ENCODE results near the gene MED27. TPM values are rescaled to one million over a fixed set of nuclear protein-coding genes. Genes with fewer than 3 reads are reported as not detected.
A peak's percentile ranks its signal among the peaks of the same experiment; 100 is the strongest.

The MED27 gene
- total and polyA plus RNA-seq, 5 donors from 2014 or later: 28.7 to 58.5 (median 45.9) TPM

DNA sequence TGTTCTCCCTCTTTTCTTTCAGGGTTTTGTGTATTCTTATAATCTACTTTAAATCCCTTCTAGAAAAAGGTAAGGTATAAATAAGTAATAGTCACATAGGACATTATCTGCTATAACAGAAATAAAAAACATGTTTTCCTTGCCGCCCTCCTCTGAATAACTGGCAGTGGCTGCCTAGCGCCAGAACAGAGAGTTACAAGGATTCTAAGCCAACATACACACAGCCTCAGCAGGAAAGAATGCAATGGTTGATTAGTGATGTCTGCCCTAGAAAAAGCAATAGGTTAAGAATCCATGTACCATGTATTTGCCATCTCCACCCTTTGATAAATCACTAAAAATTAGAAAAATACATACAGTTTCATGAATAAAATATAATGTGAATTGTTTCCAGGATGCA, 4.9 kb downstream of the MED27 start:
- Mint-ChIP-seq H3K27me3 (no peaks in the 10 kb centered on the region), H3K4me1 (peaks cover 11 to 79% (median 57%) of the 10 kb centered on the region in 4 donors), H3K27ac (no peak overlapping the region), H3K4me3 (no peak overlapping the region), H3K9me3 (peaks cover 0 to under 1% (median 0%) of the 10 kb centered on the region in 7 donors), H3K36me3 (peaks cover 47% of the 10 kb centered on the region)
- H3K4me1 ChIP-seq (ENCODE audit: control insufficient read depth, insufficient read depth, low read length, poor library complexity, severe bottlenecking): peaks cover 20% of the 10 kb centered on the region
- no peaks in the 10 kb centered on the region for H3K27me3 ChIP-seq (ENCODE audit: control insufficient read depth, insufficient read depth, low read length)
- H3K36me3 ChIP-seq (ENCODE audit: control insufficient read depth, insufficient read depth, low read length): peaks cover 57% of the 10 kb centered on the region
- H3K27ac ChIP-seq (ENCODE audit: insufficient read depth, low read length, poor library complexity, severe bottlenecking): no peak overlapping the region
- no peak overlapping the region for H3K4me3 ChIP-seq (ENCODE audit: low read depth, low read length)
- no peak for DNase-seq
- H3K9me3 ChIP-seq (ENCODE audit: control insufficient read depth in 2 of 2, low read length in 2 of 2): no peaks in the 10 kb centered on the region
- ATAC-seq (ENCODE audit: low read depth in 2 of 2): no peak

DNA sequence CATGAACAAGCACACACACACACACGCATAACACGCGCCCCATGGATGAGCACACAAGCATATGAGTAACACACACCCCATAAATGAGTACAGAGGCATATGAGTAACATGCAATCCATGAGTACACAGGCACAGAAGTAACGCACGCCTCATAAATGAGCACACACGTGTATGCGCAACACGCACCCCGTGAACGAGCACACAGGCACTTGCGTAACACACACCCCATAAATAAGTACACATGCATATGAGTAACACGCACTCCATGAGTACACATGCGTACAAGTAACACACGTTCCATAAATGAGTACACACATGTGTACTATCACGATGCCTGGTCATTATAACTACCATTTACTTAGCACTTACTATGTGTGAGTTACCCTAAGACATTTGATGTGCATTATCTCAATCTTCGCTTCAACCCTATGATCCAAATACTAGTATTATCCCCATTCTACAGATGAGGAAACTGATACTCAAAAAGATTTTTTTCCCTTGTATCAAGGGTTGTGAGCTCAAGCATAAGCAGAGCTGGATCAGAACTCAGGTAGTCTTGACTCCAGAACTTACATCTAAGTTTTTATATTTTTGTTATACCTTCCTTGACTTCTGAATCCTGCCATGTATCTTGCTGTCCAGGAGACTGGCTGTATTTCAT, 7.7 kb downstream of the MED27 start:
- H3K27me3 ChIP-seq (ENCODE audit: control insufficient read depth, insufficient read depth, low read length): no peaks in the 10 kb centered on the region
- H3K4me1 ChIP-seq (ENCODE audit: control insufficient read depth, insufficient read depth, low read length, poor library complexity, severe bottlenecking): no peaks in the 10 kb centered on the region
- peaks cover 0 to 61% (median 40%) of the 10 kb centered on the region in 4 donors for H3K4me1 Mint-ChIP-seq
- no peaks in the 10 kb centered on the region for H3K9me3 Mint-ChIP-seq
- H3K27ac ChIP-seq (ENCODE audit: insufficient read depth, low read length, poor library complexity, severe bottlenecking): no peak overlapping the region
- no peak overlapping the region for H3K4me3 ChIP-seq (ENCODE audit: low read depth, low read length)
- DNase-seq: no peak
- H3K36me3 Mint-ChIP-seq: peaks cover 63% of the 10 kb centered on the region
- H3K27me3 Mint-ChIP-seq: no peaks in the 10 kb centered on the region
- no peak overlapping the region for H3K4me3 Mint-ChIP-seq
- no peak overlapping the region for H3K27ac Mint-ChIP-seq
- no peak for ATAC-seq (ENCODE audit: low read depth in 2 of 2)
- peaks cover 68% of the 10 kb centered on the region for H3K36me3 ChIP-seq (ENCODE audit: control insufficient read depth, insufficient read depth, low read length)
- no peaks in the 10 kb centered on the region for H3K9me3 ChIP-seq (ENCODE audit: control insufficient read depth in 2 of 2, low read length in 2 of 2)

DNA sequence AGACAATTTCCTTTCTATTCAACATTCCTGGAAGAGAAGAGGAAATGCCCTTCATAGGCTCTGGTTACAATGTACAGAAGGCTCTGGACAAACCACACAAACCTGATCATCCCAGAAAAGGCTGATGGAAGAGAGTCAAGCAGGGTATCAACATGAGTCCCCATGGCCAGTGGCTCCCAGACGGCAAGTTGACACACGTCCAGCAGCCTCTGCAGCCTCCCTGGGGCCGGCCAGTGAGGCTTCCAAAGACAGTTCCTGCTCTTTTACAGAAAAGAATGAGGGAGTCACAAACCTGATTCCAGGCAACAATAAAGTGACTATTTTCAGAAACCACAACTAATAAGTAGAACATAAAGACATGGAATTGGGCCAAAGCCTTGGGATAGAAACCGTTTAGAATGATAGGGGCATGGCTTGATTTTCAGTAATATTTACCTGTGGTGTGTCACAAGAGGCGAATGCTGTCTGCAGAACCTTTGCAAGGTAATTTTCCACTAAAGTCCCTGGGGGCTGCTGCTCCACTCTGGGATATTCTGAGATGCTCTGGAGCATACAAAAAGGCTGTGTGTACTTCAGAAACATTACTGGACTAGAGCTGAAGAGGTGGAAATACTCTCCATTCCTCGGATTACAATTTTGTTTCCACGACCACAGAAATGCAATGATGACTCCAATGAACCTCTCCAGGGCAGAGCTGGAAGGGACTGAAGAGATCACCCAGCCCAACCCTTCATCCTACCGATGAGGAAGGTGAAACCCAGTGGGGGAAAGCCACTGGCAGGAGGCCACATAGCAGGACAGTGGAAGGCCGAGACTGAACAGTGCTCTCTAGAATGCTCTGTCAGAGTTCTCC, 10.4 kb downstream of the MED27 start:
- Mint-ChIP-seq H3K27me3 (no peaks in the 10 kb centered on the region), H3K4me3 (peak overlapping the region in 1 of 4 donors; percentile 47), H3K4me1 (peaks cover 0 to 39% (median 23%) of the 10 kb centered on the region in 4 donors), H3K27ac (no peak overlapping the region), H3K9me3 (no peaks in the 10 kb centered on the region), H3K36me3 (peaks cover 44% of the 10 kb centered on the region)
- H3K36me3 ChIP-seq (ENCODE audit: control insufficient read depth, insufficient read depth, low read length): peaks cover 49% of the 10 kb centered on the region
- H3K9me3 ChIP-seq (ENCODE audit: control insufficient read depth in 2 of 2, low read length in 2 of 2): no peaks in the 10 kb centered on the region
- no peak overlapping the region for H3K4me3 ChIP-seq (ENCODE audit: low read depth, low read length)
- no peak overlapping the region for H3K27ac ChIP-seq (ENCODE audit: insufficient read depth, low read length, poor library complexity, severe bottlenecking)
- no peak for ATAC-seq (ENCODE audit: low read depth in 2 of 2)
- H3K4me1 ChIP-seq (ENCODE audit: control insufficient read depth, insufficient read depth, low read length, poor library complexity, severe bottlenecking): no peaks in the 10 kb centered on the region
- DNase-seq: no peak
- H3K27me3 ChIP-seq (ENCODE audit: control insufficient read depth, insufficient read depth, low read length): no peaks in the 10 kb centered on the region

- Mint-ChIP-seq H3K36me3 (peaks cover 39% of the 10 kb centered on the region), H3K4me1 (peaks cover 0 to 36% (median 23%) of the 10 kb centered on the region in 4 donors)
These were observed 11.1 kb downstream of the MED27 start for GRCh38 chr9:132068605-132069004.

GRCh38 chr9:132066511-132066910, 13.2 kb downstream of the MED27 start:
- Histone ChIP-seq H3K36me3 (ENCODE audit: control insufficient read depth, insufficient read depth, low read length) (peaks cover 33% of the 10 kb centered on the region), H3K9me3 (ENCODE audit: control insufficient read depth in 2 of 2, low read length in 2 of 2) (no peaks in the 10 kb centered on the region), H3K27me3 (ENCODE audit: control insufficient read depth, insufficient read depth, low read length) (no peaks in the 10 kb centered on the region), H3K4me1 (ENCODE audit: control insufficient read depth, insufficient read depth, low read length, poor library complexity, severe bottlenecking) (no peaks in the 10 kb centered on the region), H3K27ac (ENCODE audit: insufficient read depth, low read length, poor library complexity, severe bottlenecking) (no peak overlapping the region), H3K4me3 (ENCODE audit: low read depth, low read length) (no peak overlapping the region)
- ATAC-seq (ENCODE audit: low read depth in 2 of 2): no peak
- peaks cover 24% of the 10 kb centered on the region for H3K36me3 Mint-ChIP-seq
- peak overlapping the region in 1 of 3 donors; percentile 56 for H3K27ac Mint-ChIP-seq
- peaks cover 0 to 30% (median 14%) of the 10 kb centered on the region in 4 donors for H3K4me1 Mint-ChIP-seq
- H3K4me3 Mint-ChIP-seq: no peak overlapping the region
- no peaks in the 10 kb centered on the region for H3K27me3 Mint-ChIP-seq
- no peak for DNase-seq
- no peaks in the 10 kb centered on the region for H3K9me3 Mint-ChIP-seq

More at GRCh38 chr9:132068605-132069004, 11.1 kb downstream of the MED27 start:
- no peaks in the 10 kb centered on the region for H3K4me1 ChIP-seq (ENCODE audit: control insufficient read depth, insufficient read depth, low read length, poor library complexity, severe bottlenecking)
- DNase-seq (no peak), ATAC-seq (ENCODE audit: low read depth in 2 of 2) (no peak)
- H3K27me3 ChIP-seq (ENCODE audit: control insufficient read depth, insufficient read depth, low read length): no peaks in the 10 kb centered on the region
- no peak overlapping the region for H3K4me3 ChIP-seq (ENCODE audit: low read depth, low read length)
- Mint-ChIP-seq H3K4me3 (peak overlapping the region in 2 of 4 donors; percentile 47 to 70), H3K27me3 (no peaks in the 10 kb centered on the region), H3K9me3 (no peaks in the 10 kb centered on the region), H3K27ac (no peak overlapping the region)
- no peak overlapping the region for H3K27ac ChIP-seq (ENCODE audit: insufficient read depth, low read length, poor library complexity, severe bottlenecking)
- peaks cover 46% of the 10 kb centered on the region for H3K36me3 ChIP-seq (ENCODE audit: control insufficient read depth, insufficient read depth, low read length)
- no peaks in the 10 kb centered on the region for H3K9me3 ChIP-seq (ENCODE audit: control insufficient read depth in 2 of 2, low read length in 2 of 2)

DNA sequence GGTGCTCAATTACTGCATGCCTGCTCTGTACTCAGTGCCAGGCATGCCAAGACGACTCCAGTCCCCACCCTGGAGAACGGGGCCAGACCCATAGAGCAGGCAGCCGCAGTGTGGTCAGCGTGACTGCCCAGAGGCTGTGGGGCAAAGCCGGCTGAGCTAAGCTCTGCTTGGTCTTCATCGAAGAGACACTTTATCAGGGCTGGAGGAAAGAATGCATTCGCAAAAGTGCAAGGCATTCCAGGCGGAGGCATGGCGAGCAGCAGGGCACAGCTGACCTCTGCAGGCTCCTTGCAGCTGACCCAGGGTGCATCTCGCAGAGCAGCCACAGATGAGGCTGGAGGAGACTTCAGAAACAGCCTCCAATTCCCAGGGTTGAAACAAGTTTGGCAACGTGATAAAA, 13.6 kb downstream of the MED27 start:
- Mint-ChIP-seq H3K4me3 (no peak overlapping the region), H3K27me3 (no peaks in the 10 kb centered on the region), H3K9me3 (no peaks in the 10 kb centered on the region), H3K4me1 (peaks cover 0 to 26% (median 11%) of the 10 kb centered on the region in 4 donors), H3K27ac (peak overlapping the region in 1 of 3 donors; percentile 56), H3K36me3 (peaks cover 20% of the 10 kb centered on the region)
- DNase-seq (no peak), ATAC-seq (ENCODE audit: low read depth in 2 of 2) (no peak)
- Histone ChIP-seq H3K4me3 (ENCODE audit: low read depth, low read length) (no peak overlapping the region), H3K27me3 (ENCODE audit: control insufficient read depth, insufficient read depth, low read length) (no peaks in the 10 kb centered on the region), H3K4me1 (ENCODE audit: control insufficient read depth, insufficient read depth, low read length, poor library complexity, severe bottlenecking) (no peaks in the 10 kb centered on the region), H3K9me3 (ENCODE audit: control insufficient read depth in 2 of 2, low read length in 2 of 2) (no peaks in the 10 kb centered on the region), H3K27ac (ENCODE audit: insufficient read depth, low read length, poor library complexity, severe bottlenecking) (no peak overlapping the region), H3K36me3 (ENCODE audit: control insufficient read depth, insufficient read depth, low read length) (peaks cover 32% of the 10 kb centered on the region)

DNA sequence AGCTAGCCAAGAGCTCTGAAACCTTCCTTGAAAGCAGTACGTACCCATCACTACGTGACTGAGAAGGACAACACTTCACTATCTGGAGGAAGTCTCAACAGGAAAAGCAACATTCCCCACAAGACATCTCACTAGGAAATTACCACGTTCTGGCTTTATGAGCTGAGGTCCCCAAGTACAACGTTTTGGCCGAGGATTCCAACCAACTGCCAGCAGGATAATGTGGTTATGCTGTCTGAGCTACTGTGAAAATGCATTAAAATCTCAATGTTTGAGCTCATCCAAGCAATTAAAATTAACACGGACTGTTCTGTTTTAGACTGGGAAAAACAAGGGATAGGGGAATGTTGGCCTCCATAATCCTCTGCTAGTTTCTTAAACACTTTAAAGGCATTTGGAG, 16.4 kb downstream of the MED27 start:
- Mint-ChIP-seq H3K27me3 (no peaks in the 10 kb centered on the region), H3K4me1 (peaks cover 0 to 25% (median 11%) of the 10 kb centered on the region in 4 donors), H3K4me3 (no peak overlapping the region), H3K9me3 (peaks cover 0 to 12% (median 1%) of the 10 kb centered on the region in 7 donors), H3K27ac (no peak overlapping the region), H3K36me3 (peaks cover 34% of the 10 kb centered on the region)
- peaks cover 4 to 10% of the 10 kb centered on the region in 2 experiments for H3K9me3 ChIP-seq (ENCODE audit: control insufficient read depth in 2 of 2, low read length in 2 of 2)
- H3K27me3 ChIP-seq (ENCODE audit: control insufficient read depth, insufficient read depth, low read length): no peaks in the 10 kb centered on the region
- no peak overlapping the region for H3K27ac ChIP-seq (ENCODE audit: insufficient read depth, low read length, poor library complexity, severe bottlenecking)
- DNase-seq (no peak), ATAC-seq (ENCODE audit: low read depth in 2 of 2) (no peak)
- no peaks in the 10 kb centered on the region for H3K4me1 ChIP-seq (ENCODE audit: control insufficient read depth, insufficient read depth, low read length, poor library complexity, severe bottlenecking)
- peaks cover 32% of the 10 kb centered on the region for H3K36me3 ChIP-seq (ENCODE audit: control insufficient read depth, insufficient read depth, low read length)
- no peak overlapping the region for H3K4me3 ChIP-seq (ENCODE audit: low read depth, low read length)

All from CD4-positive, CD25-positive, alpha-beta regulatory T cell (primary cell).